Panc1 (cell line): ENCODE measurements around the gene NSMCE1. TPM values are rescaled to one million over a fixed set of nuclear protein-coding genes. Genes with fewer than 3 reads are reported as not detected.

Experiments used
- ATAC-seq: fragments of 200-7000 bp; cut with Tn5 transposase; 2 replicates; pipeline ENCODE4 v1.9.1; 2020; ENCODE audit warnings: mild to moderate bottlenecking, moderate library complexity
- BruUV-seq: library from RNA; stranded (reverse); fragments of 400-500 nt; replicated peaks from 2 replicates; lab custom pipeline; 2021; lab: Mats Ljungman, UMichigan
- CTCF ChIA-PET: fragments of 300-600 bp; sonication (Branson Sonifier 250); formaldehyde crosslinking; loops from one replicate; lab custom pipeline; 2022; ENCODE audit warnings: antibody characterized with exemption; lab: Charles Lee
- POLR2A ChIA-PET: fragments of 300-600 bp; sonication (Branson Sonifier 250); formaldehyde crosslinking; loops from one replicate; lab custom pipeline; 2022; ENCODE audit warnings: antibody characterized with exemption; lab: Charles Lee
- DNase-seq: peaks from one replicate; pipeline ENCODE4 v3.0.0-alpha.2; 2010; ENCODE audit warnings: low read depth, low spot score
- H3K27ac ChIP-seq: 2 replicates; pipeline ENCODE4 v1.5.1; 2011; ENCODE audit warnings: mild to moderate bottlenecking, low read length, inconsistent platforms
- H3K27me3 ChIP-seq: fragments of 200-500 bp; sonication (Bioruptor generic); 2 replicates; pipeline ENCODE4 v1.6.0; 2014; ENCODE audit warnings: low read length, inconsistent platforms; ENCODE audit not compliant: control insufficient read depth, insufficient read depth
- H3K36me3 ChIP-seq: fragments of 200-500 bp; sonication (Bioruptor generic); 2 replicates; pipeline ENCODE4 v1.5.1; 2014; ENCODE audit warnings: inconsistent platforms, mild to moderate bottlenecking, low read length, moderate library complexity; ENCODE audit not compliant: control insufficient read depth, insufficient read depth
- H3K4me1 ChIP-seq: 2 replicates; pipeline ENCODE4 v1.5.1; 2011; ENCODE audit warnings: inconsistent platforms, mild to moderate bottlenecking, low read length, moderate library complexity; ENCODE audit not compliant: control insufficient read depth, insufficient read depth
- H3K4me3 ChIP-seq, 2 experiments: 2 replicates each; pipeline ENCODE4 v1.5.1; 2011 to 2012; ENCODE audit warnings: low read depth in 2 of 2, low read length in 2 of 2, mild to moderate bottlenecking in 2 of 2, inconsistent platforms in 1 of 2, moderate library complexity in 1 of 2
- H3K9me3 ChIP-seq: fragments of 200-500 bp; sonication (Bioruptor generic); 2 replicates; pipeline ENCODE4 v1.5.1; 2014; ENCODE audit warnings: low read depth, mild to moderate bottlenecking, inconsistent platforms, low read length, moderate library complexity; ENCODE audit not compliant: control insufficient read depth, insufficient read depth
- CTCF ChIP-seq: fragments of 450-650 bp; IDR thresholded peaks from 2 replicates; pipeline ENCODE4 v1.5.1; 2017; ENCODE audit warnings: mild to moderate bottlenecking
- POLR2AphosphoS5 ChIP-seq: IDR thresholded peaks from 2 replicates; pipeline ENCODE4 v1.6.1; 2012; ENCODE audit warnings: mild to moderate bottlenecking, low read depth, low read length, moderate library complexity
- SIN3A ChIP-seq: IDR thresholded peaks from 2 replicates; pipeline ENCODE4 v1.6.1; 2012; ENCODE audit warnings: low read depth, mild to moderate bottlenecking, low read length, moderate library complexity, borderline replicate concordance; ENCODE audit not compliant: insufficient read depth
- TCF7L2 ChIP-seq: IDR thresholded peaks from 2 replicates; pipeline ENCODE4 v1.6.1; 2011; ENCODE audit warnings: mild to moderate bottlenecking, low read depth, low read length, inconsistent platforms
- in situ Hi-C: cut with HindIII; loops from 2 replicates; pipeline ENCODE4 v1.10.0; 2016; ENCODE audit warnings: low sequenced_read_pairs, low pct_unique_long_range_greater_than_20kb
- intact Hi-C: fragments of 100-400 bp; cut with micrococcal nuclease; formaldehyde crosslinking; loops from one replicate; pipeline ENCODE4 v1.10.0; 2022; ENCODE audit not compliant: unreplicated experiment
- total RNA-seq: library from RNA; stranded (reverse); gene quantifications from one replicate; pipeline ENCODE4 v1.2.1, GENCODE V29; 2021; ENCODE audit not compliant: unreplicated experiment
- TF ChIP-seq, protein P1 (sequence below), 2 experiments: IDR thresholded peaks; 2 replicates each; pipeline ENCODE4 v1.6.1; 2011 to 2012; ENCODE audit warnings: low read depth in 2 of 2, control low read depth in 1 of 2, low read length in 1 of 2, mild to moderate bottlenecking in 1 of 2, moderate library complexity in 1 of 2; ENCODE audit not compliant: insufficient read depth in 1 of 2

The NSMCE1 gene
- total RNA-seq, 1 experiment from 2014 or later = 48.2 TPM

GRCh38 chr16:27231692-27232060 is 36.9 kb downstream of the NSMCE1 start:
- intact Hi-C loops = no loop called here
- no TSS peak for BruUV-seq
- TF ChIP-seq SIN3A = no peak
- TF ChIP-seq POLR2AphosphoS5 = no peak
- Histone ChIP-seq H3K4me3 (no peak overlapping the region), H3K4me1 (no peaks in the 10 kb centered on the region), H3K27ac (no peak overlapping the region), H3K36me3 (peaks cover 4% of the 10 kb centered on the region), H3K9me3 (no peaks in the 10 kb centered on the region), H3K27me3 (no peaks in the 10 kb centered on the region)
- CTCF ChIA-PET = interaction anchor here (0.7 kb wide), 1 partner anchor 1997 kb away, joined by 9 read pairs; no protein-coding TSS in a partner anchor
- POLR2A ChIA-PET = no interaction called here
- in situ Hi-C loops = no loop called here
- ATAC-seq (no peak), DNase-seq (no peak)

DNA sequence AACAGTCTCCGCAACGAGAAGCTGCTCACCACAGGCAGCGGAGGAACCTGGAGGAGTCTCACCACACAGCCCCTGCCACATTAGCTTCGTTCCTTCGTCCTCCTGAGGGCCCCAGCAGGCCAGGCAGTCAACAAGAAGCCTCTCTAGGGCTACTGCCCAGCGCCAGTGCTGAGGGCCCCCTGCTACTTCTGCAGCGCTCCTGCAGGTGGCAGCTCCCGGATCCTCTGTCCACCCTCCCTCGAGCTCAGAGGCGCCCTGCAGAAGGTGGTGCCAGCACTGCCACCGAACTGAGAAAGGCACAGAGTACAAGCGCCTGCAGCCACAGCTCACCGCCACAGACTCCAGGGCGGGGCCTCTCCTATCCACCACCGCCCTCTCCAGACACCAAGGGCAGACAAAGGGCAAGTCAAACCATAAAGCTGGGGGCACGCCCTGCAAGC is 38.0 kb downstream of the NSMCE1 start:
- 0 out of 2 replicates have a peak, but pooled peaks have one; percentile 18 for ATAC-seq
- no peak overlapping the region for H3K4me3 ChIP-seq
- TF ChIP-seq SIN3A (no peak), POLR2AphosphoS5 (no peak), CTCF (no peak), TCF7L2 (no peak)
- TF ChIP-seq, protein P1, sequence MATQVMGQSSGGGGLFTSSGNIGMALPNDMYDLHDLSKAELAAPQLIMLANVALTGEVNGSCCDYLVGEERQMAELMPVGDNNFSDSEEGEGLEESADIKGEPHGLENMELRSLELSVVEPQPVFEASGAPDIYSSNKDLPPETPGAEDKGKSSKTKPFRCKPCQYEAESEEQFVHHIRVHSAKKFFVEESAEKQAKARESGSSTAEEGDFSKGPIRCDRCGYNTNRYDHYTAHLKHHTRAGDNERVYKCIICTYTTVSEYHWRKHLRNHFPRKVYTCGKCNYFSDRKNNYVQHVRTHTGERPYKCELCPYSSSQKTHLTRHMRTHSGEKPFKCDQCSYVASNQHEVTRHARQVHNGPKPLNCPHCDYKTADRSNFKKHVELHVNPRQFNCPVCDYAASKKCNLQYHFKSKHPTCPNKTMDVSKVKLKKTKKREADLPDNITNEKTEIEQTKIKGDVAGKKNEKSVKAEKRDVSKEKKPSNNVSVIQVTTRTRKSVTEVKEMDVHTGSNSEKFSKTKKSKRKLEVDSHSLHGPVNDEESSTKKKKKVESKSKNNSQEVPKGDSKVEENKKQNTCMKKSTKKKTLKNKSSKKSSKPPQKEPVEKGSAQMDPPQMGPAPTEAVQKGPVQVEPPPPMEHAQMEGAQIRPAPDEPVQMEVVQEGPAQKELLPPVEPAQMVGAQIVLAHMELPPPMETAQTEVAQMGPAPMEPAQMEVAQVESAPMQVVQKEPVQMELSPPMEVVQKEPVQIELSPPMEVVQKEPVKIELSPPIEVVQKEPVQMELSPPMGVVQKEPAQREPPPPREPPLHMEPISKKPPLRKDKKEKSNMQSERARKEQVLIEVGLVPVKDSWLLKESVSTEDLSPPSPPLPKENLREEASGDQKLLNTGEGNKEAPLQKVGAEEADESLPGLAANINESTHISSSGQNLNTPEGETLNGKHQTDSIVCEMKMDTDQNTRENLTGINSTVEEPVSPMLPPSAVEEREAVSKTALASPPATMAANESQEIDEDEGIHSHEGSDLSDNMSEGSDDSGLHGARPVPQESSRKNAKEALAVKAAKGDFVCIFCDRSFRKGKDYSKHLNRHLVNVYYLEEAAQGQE (IDR thresholded peaks at IDR 0.05; ENCODE audit: insufficient read depth in 1 of 2, low read depth in 2 of 2, low read length in 1 of 2) = no peak
- H3K36me3 ChIP-seq = peaks cover 4% of the 10 kb centered on the region
- ChIA-PET CTCF (no interaction called here), POLR2A (no interaction called here)
- intact Hi-C loops (no loop called here), in situ Hi-C loops (no loop called here)
- no peak for DNase-seq
- H3K9me3 ChIP-seq = no peaks in the 10 kb centered on the region
- no TSS peak for BruUV-seq
- H3K27me3 ChIP-seq = no peaks in the 10 kb centered on the region
- H3K27ac ChIP-seq = no peak overlapping the region
- H3K4me1 ChIP-seq = no peaks in the 10 kb centered on the region

DNA sequence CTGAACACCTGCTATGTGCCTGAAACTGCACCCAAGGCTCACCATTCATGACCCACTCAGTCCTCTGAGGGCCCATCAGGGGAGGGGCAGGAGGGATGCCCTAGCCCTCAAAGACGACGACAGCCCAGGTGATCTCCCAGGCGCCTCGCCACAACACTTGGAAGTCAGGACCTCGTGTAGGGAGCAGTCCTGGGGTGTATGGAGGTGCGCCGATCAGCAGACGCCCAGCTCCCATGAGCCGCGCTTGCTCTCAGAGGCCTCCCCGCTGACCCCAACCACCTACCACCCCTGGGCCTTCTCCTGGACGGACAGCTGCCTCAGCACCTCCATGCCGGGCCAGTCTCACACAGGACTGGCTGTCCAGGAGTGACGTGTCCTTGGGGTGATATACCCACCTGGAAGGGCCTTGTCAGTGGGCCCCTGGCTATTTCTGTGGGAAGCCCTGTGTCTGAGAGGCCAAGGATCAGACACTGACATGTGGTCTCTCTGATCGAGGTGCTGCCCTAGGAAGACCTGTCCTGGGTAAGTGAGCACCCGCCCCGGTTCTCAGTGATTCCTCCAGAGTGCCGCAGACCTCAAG is 38.6 kb downstream of the NSMCE1 start:
- no TSS peak for BruUV-seq
- Histone ChIP-seq H3K36me3 (peaks cover 4% of the 10 kb centered on the region), H3K27me3 (no peaks in the 10 kb centered on the region), H3K9me3 (no peaks in the 10 kb centered on the region), H3K4me3 (no peak overlapping the region), H3K4me1 (no peaks in the 10 kb centered on the region), H3K27ac (no peak overlapping the region)
- POLR2A ChIA-PET = no interaction called here
- no peak for TF ChIP-seq CTCF
- no peak for TF ChIP-seq SIN3A
- TF ChIP-seq POLR2AphosphoS5 = no peak
- no peak for TF ChIP-seq TCF7L2
- TF ChIP-seq, protein P1 (IDR thresholded peaks at IDR 0.05; ENCODE audit: insufficient read depth in 1 of 2, low read depth in 2 of 2, low read length in 1 of 2) = no peak
- intact Hi-C loops = no loop called here
- CTCF ChIA-PET = no interaction called here
- in situ Hi-C loops = no loop called here
- no peak for DNase-seq
- no peak for ATAC-seq
